GM12801 (cell line): ENCODE measurements around the gene C20orf202.

Experiments used
- CTCF ChIP-seq: IDR thresholded peaks from one replicate; pipeline ENCODE4 v1.5.1; 2011; ENCODE audit warnings: control low read depth; ENCODE audit not compliant: insufficient read length; ENCODE audit errors: extremely low read depth

The C20orf202 gene

GRCh38 chr20:1190847-1191246 is 12.4 kb upstream of the C20orf202 start:
- no peak for TF ChIP-seq CTCF

GRCh38 chr20:1191299-1191698 is 12.0 kb upstream of the C20orf202 start:
- TF ChIP-seq CTCF, result no peak

- no peak for TF ChIP-seq CTCF
Observed at GRCh38 chr20:1195226-1195625, 8.0 kb upstream of the C20orf202 start.

- TF ChIP-seq CTCF, result no peak
Observed at GRCh38 chr20:1196634-1197033, 6.6 kb upstream of the C20orf202 start.

- no peak for TF ChIP-seq CTCF
Observed at GRCh38 chr20:1197801-1198200, 5.5 kb upstream of the C20orf202 start.

- TF ChIP-seq CTCF, result no peak
Observed at GRCh38 chr20:1198751-1199150, 4.5 kb upstream of the C20orf202 start.

GRCh38 chr20:1199212-1199873 is 3.9 kb upstream of the C20orf202 start:
- no peak for TF ChIP-seq CTCF
